GM10847 (cell line): ENCODE results near the gene SHH.

Experiments used
- POLR2A ChIP-seq: IDR thresholded peaks from 2 replicates; pipeline ENCODE4 v1.6.1; 2011; ENCODE audit not compliant: insufficient read length; ENCODE audit errors: extremely low read depth

The SHH gene

DNA sequence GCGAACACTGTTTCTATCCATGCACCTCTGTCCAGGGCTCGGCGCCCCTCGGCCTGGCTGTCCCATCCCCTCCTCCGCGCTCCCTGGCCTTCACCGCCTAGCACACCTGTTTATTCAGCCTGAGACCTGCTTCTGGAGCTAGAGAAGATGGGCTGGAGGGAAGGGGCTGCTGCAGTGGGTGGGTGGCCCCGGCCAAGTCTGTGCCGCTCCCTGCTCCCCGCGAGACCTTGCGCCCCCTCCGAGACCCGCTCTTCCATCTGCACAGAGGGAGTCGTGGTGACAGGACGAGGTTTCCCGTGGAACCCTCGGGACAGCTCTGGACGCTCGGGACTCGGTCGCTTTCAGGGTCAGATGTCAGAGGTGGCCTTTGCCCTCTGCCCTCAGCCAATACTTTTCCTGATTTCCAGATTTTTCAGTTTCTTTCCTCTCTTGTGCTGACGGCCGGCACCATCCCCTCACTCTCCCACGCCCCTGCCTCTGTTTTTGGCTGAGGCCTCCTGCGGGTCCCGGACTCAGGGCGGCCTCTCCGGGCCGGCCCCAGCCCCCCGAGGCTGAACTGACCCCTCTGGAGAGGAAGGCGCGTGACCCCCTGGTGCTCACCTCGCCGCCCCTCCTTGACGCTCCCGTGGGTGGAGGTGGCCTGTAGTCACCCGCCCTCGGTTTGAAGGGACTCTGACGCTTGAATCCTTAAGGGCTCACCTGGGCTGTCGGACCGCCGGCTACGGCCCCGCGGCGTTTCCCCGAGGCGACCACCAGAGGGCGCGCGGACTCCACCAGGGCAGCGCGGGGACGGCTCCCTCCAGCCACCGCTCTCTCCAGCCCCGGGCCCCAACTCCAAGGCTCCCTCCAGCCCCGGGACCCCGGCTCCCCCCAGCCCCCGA is 15.6 kb downstream of the SHH start:
- TF ChIP-seq POLR2A, result no peak

DNA sequence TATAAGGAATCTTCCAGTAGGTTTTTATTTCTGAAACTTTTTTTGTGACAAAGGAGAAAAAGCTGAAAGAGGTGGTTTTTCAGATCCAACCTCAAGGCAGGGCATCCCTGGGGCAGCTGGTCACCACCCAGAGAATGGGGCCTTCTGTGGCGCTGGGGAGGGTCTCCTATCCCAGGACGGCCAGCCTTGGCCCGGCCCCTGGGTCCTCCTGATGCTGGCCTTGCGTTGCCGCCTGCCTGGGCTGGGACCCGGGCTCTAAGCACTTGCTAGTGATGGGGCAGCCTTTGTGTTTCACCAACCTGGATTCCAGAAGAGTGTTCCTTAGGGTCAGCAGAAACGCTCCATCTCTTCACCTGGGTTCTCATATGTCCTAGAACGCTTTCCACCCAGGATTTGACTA is 16.3 kb downstream of the SHH start:
- no peak for TF ChIP-seq POLR2A

DNA sequence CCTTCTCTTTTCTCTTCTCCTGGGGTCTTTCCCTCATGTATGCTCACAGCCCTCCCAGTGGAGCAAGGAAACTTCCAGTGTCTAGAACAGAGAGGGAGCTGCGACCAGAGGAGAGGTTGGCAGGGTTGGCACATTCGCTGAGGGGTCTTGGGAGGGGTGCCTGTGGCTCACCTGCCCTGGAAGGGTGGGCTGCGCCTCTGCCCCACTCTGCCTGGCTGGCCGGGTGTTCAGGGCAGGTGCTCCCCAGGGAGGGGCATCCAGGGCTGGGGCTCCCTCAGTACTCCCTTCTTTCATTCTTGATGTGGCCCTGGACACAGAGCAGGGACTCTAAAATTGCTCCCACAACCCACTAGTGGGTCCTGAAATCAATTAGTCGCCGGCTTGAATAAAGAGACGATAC is 16.9 kb downstream of the SHH start:
- TF ChIP-seq POLR2A, result no peak

DNA sequence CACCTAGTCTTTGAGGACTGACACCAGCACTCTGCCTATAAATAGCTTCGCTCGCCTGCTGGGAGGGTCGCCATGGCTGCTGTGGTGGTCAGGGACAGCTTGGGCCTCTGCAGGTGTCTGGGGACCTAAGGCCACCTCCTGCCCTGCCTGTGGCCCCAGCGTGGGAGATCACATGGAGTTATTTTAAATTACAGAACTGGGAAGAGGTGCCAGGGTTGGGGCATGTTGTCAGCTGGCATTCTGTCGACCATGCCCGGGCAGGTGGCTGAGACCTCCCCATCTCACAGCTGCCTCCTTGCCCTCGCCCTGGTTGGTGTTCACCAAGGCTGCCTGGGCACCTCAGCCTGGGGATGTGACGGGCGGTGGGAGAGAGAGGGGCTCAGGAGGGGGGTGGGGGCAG is 18.1 kb downstream of the SHH start:
- TF ChIP-seq POLR2A, result no peak

DNA sequence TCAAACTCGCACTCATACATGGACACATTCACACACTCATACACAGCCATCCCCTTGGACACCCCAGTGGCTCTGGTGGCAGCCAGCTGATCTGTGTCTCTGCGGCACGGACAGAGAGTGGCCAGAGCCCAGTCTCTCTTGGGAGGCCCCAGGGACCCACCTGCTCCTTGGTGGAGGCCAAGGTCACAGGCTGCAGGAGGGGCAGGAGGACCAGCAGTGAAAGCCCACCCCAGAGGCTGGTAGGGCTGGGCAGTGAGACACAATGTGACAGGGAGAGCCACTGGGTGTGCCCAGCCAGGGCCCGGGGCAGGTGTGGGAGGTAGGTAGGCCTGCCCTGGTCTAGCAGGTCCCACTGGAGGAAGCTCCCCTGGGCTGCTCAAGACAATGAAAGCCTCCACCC is 18.5 kb downstream of the SHH start:
- no peak for TF ChIP-seq POLR2A

DNA sequence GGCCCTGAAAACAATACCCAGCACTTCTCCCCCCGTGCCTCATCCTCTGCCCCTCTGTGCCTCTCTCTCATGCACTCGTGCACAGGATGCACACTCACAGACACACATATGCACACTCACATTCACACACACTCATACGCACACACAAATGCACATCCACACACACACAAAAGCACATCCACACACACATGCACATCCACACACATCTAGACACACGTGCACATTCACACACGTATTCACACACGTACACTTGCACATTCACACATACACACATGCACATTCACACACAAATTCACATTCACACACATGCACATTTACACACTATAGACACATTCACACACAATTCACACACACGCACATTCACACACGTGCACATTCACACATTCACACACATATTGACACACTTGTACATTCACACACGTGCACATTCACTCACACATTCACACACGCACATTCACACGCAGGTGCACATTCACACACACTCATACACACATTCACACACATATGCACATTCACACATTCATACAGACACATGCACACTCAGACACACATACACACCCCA is 19.2 kb downstream of the SHH start:
- no peak for TF ChIP-seq POLR2A

DNA sequence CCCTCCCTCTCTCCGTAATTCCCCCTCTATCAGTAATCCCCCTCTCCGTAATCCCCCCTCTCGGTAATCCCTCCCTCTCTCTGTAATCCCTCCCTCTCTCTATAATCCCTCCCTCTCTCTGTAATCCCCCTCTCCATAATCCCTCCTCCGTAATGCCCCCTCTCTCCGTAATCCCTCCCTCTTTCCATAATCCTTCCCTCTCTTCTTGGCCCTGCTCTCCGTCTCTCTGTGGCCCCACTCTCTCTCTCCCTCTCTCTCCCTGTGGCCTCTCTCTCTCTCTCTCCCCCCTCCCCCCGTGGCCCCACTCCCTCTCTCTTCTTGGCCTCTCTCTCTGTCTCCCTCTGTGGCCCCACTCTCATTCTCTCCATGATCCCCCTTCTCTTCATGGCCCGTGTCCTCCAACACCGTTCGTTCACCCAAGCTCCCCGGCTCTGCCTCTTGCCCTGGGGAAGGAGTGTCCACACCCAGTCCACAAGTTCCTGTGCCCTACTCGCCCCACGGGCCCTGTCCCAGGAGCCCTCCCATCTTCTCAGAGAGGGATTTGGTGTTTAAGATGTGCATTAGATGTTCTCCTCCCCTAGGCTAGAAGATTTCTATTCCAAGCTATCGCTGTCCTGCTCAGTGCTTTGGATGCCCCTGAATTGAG is 19.8 kb downstream of the SHH start:
- TF ChIP-seq POLR2A, result no peak

DNA sequence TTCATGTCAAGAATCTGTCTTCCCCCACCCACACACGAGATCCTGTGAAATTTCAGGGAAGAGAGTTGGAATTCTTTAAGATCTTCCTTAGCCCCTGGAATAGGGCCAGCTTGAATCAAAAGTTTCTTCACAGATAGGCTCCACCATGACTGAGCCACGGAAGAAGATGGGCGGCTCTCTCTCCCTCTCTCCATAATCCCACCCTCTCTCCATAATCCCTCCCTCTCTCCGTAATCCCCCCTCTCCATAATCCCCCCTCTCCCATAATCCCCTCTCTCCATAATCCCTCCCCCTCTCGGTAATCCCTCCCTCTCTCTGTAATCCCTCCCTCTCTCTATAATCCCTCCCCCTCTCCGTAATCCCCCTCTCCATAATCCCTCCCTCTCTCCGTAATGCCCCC is 20.4 kb downstream of the SHH start:
- TF ChIP-seq POLR2A, result no peak

DNA sequence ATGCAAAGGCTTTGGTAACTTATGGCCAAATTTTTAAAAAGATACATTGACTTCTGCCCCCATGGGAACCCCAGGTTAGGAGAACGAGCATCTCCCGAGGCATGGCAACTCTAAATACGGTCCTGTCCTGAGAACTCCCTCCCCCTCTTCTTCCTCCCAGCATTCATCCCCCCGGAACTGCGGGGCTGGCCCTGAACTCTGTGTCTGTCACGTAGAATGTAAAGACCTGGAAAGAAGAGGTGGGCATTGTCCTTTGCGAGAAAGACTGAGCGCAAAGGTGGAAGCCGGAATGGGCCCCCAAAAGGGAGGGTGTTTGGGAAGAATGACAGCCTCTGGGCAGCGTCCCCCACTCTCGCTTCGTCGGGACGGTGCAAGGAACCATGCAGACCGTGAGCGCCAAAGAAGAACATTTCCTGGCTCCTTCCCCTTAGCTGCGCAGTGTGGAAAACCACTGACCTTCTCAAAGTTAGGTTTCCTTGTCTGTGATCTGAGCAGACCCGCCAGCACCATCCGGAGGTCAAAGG is 21.0 kb downstream of the SHH start:
- no peak for TF ChIP-seq POLR2A

DNA sequence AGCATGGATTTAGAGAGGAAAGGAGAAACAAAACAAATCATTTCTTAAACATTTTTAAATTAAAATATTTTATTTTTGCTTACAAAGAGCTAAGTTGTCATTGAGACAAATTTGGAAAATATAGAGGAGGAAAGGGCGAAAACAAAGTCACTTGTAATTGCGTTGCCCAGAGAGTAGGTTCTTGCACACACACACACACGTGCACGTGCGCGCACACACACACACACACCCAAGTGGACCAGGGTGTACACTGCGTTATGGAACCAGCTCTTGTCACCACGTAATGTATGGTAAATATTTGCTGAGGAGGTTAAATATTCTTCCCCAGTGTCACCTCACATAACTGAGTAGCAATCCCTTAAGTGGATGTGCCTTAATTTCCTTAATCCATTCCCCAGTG is 21.6 kb downstream of the SHH start:
- no peak for TF ChIP-seq POLR2A

DNA sequence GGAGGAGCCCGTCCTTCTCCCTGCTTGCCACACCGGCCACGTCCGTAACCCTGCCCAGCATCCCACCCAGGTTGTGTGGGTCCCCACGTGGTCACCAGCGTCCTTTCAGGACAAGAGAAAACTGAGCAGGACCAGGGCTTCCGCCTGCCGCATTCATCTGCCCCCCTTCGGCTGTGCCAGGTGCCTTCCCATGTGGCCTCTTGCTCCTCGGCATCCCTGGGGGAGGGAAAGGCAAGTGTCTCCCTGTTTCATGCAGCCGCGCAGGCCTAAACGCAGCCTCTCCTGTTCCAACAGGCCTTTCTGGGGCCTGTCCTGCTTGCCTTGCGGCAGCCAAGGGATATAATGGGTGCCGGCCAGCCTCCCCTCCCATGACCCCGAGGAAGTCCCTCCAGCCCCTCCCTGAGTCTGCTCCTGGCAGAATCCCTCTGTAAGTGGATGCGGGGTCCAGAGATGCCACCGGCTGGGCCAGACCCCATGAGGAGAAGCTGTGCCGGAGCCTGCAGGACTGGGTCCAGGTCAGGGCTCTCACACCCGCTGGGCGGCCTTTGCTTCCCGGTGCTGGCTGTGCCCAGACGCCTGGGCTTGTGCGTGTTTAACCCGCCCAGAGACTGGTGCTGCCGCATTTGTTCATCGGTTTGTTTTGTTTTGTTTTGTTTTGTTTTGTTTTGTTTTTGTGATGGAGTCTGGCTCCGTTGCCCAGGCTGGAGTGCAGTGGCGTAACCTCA is 23.1 kb downstream of the SHH start:
- TF ChIP-seq POLR2A, result no peak

DNA sequence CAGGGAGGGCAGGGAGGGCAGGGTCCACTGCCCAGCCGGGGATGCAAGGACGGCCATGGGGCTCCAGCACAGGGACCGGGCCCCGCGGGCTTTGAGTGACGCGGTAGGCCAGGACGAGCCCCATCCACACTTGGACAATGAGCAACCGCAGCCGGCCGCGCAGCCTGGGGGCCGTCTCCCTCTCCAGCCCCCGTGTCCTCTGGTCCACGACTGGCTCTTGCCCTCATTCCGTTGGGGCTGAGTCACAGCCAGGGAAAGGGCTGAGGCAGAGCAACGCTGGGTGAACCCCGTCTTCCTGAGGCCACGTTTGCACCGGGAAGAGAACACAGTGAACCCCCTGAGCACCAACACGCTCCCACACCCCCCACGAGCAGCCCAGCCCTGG is 23.7 kb downstream of the SHH start:
- no peak for TF ChIP-seq POLR2A

DNA sequence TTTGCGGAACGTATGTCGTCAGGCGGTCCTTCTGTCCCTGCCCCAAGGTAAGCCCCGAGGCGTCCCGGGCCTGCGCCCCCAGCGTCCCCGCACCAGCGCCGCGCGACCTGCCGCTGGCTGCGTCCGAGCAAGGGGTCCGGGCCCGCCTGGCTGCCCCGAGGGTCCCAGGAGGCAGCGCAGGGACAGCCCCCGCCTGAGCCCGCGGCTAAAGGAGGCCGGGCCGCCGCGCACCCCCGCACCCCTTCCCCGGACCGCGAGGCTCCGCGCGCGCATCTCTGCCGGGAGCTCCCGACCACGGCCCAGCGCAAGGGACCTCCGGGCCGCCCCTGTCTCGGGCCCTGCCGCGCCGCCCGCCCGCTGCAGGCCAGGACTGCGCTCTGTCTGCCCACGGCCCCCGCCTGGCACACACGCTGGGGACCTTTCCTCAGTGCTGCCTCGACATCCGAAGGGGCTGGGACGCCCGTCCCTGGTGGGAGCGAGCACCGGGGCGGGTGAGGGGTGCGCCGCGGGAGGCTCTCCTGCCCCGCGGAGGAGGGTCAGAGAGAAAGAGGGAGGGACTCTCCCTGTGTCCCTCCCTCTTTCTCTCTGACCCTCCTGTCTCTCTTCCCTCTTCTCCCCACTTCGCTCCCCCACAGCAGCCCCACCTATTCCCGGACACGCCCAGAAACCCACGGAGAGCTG is 25.0 kb downstream of the SHH start:
- TF ChIP-seq POLR2A, result no peak

DNA sequence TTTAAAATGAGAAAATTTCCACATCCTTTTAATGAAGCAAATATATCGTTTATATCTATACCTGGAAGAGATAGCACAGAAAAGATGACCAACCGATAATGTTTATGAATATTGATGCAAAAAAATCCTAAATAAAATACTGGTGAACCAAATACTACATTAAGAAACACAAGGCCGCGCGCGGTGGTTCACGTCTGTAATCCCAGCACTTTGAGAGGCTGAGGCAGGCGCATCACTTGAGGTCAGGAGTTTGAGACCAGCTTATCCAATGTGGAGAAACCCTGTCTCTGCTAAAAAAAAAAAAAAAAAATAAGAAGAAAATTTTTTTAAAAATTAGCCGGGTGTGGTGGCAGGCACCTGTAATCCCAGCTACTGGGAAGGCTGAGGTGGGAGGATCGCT is 25.8 kb downstream of the SHH start:
- no peak for TF ChIP-seq POLR2A

DNA sequence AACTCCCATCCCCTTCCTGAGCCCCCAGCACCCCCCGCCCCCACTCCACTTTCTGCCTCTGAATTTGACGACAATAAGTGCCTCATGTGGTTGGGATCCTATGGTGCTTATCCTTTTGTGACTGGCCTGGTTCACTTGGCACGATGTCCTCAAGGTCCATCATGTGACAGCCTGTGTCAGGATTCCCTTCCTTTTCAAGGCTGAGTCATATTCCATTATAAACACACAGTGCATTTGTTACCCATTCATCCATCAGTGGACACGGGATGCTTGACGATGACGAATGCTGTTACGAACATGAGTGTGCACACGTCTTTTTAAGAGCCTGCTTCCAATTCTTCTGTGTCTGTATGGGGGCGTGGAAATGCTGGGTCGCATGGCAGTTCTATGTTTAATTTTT is 26.7 kb downstream of the SHH start:
- no peak for TF ChIP-seq POLR2A

DNA sequence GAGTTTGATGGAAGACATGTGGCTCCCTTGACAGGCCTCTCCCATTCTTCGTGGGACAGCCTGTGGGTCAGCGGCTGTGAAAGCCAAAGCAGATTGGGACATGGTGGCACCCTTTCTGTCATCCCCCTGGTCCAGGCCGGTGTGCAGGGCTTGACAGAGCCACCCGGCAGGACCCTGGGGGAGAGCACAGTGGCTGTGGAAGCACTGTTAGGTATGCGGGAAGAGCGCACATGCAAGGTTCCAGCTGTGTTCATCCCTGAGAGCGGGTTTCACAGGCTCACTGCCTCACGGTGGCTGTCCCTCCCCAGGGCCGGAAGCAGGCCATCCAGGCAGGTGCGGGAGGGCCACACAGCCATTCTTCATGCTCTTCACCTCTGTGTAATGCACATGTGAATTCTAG is 29.8 kb downstream of the SHH start:
- TF ChIP-seq POLR2A, result no peak

DNA sequence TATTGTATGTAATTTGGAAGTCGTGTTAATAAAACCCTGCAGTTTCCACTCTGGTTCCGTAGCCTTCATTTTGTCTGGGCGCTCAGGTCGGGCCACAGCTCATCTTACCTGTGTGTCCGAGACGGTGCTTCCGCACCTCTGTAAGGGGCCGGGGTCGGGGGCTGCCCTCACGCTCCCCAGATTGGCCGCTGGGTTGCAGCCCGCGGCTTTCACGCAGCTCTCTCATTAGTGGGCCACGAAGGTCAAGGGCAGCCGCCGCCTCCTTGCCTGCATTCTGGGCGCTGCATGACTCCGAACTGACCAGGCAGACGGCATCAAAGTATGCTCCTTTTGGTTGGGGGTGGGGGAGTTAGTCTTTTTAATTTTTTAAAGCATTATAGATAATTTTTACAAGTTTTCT is 30.8 kb downstream of the SHH start:
- TF ChIP-seq POLR2A, result no peak
